MG63 (cell line): ENCODE data around the gene BOC. TPM values are rescaled to one million over a fixed set of nuclear protein-coding genes. Genes with fewer than 3 reads are reported as not detected.
A peak's percentile ranks its signal among the peaks of the same experiment; 100 is the strongest.

Experiments
- DNase-seq: peaks from one replicate; pipeline ENCODE4 v3.0.0-alpha.2; 2020
- H3K27me3 ChIP-seq: fragments of 250-450 bp; sonication (Bioruptor Pico); 2 replicates; pipeline ENCODE4 v1.5.1; 2020; ENCODE audit warnings: mild to moderate bottlenecking, moderate library complexity
- H3K36me3 ChIP-seq: fragments of 250-450 bp; sonication (Bioruptor Pico); 2 replicates; pipeline ENCODE4 v1.5.1; 2020; ENCODE audit warnings: mild to moderate bottlenecking, moderate library complexity
- H3K4me3 ChIP-seq: fragments of 250-450 bp; sonication (Bioruptor Pico); 2 replicates; pipeline ENCODE4 v1.5.1; 2020; ENCODE audit warnings: mild to moderate bottlenecking, moderate library complexity
- H3K9me3 ChIP-seq: fragments of 250-450 bp; sonication (Bioruptor Pico); 2 replicates; pipeline ENCODE4 v1.5.1; 2020; ENCODE audit warnings: mild to moderate bottlenecking, moderate library complexity
- total RNA-seq: library from RNA; depleted of rRNA; stranded (reverse); fragments of >200 nt; shearing (Covaris generic); gene quantifications from 2 replicates; pipeline ENCODE4 v1.2.3, GENCODE V29; 2014; ENCODE audit warnings: low replicate concordance

The BOC gene
- total RNA-seq, 1 experiment from 2014 or later: 1.4 TPM

DNA sequence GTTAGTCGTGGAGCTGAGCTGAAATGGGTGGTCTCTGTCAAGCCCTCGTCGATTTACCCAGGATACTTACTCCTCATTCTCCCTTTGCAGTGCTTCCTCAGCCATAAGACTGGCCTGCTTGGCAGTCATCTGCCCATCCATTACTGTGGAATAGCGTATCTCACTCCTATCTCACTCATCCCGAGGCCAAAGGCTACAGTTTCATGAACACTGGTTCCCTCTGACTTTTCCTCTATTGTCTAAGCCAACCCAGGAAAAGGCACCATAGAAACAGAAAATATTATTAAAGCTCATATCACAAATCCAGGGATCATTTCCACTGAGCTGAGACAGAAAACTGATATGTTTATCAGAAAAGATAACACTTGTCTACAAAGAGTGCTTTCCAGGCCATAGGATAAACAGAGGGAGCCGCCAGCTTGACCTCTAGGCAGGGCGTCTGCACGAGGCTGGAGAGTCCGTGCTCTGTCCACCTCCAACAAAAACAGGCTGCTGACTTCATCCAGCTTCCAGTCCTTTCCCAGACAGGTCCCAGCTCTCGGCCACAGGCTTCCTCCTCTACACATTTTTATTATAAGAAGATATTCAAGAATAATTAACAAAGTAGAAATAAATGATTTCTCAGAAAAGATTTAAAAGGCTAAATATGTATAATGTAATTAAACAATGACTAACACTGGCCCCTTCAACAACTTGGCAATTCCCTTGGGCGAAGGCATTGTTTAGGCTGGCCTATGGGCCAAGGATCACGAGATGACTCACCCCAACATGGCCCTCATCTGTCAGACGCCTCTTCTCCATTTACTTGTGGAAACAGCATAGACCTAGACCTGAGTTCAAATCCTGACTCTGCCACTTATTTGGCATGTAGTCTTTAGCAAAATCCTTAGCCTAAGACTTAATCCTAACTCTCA lies 27.4 kb upstream of the BOC start:
- no peaks in the 10 kb centered on the region for H3K36me3 ChIP-seq
- H3K27me3 ChIP-seq: no peaks in the 10 kb centered on the region
- DNase-seq: peak; percentile 79
- H3K4me3 ChIP-seq: no peak overlapping the region
- H3K9me3 ChIP-seq: peaks cover 9% of the 10 kb centered on the region

DNA sequence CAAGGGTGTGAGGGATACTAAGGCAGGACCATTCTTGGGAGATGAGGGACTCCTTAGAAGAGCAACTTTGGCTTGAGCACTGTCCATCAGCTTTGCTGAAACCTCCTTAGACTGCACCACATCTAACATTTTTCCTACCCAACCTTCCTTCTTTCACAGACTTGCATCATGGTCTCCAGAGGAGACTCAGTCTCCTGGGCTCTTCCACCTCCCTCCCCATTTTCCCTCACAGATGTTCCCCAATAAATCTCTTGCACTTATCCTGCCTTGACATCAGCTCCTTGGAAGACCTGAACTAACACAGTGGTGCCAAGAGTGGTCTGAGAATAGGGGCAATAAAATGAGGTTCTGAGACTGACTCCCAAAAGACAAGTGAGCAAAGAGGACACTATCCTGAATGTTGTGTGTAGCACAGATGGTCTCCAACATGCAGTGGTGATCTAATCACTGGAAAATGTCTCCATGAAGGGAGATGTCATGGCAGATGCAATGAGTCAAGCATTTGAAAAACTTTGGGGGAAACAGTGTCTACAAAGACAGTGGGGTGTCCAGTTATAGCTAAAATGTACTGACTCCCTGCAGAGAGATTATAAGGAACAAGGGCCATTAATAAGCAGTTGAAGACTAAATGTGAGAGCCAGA lies 26.0 kb upstream of the BOC start:
- no peaks in the 10 kb centered on the region for H3K36me3 ChIP-seq
- no peak for DNase-seq
- H3K9me3 ChIP-seq: peaks cover 9% of the 10 kb centered on the region
- H3K4me3 ChIP-seq: no peak overlapping the region
- no peaks in the 10 kb centered on the region for H3K27me3 ChIP-seq

DNA sequence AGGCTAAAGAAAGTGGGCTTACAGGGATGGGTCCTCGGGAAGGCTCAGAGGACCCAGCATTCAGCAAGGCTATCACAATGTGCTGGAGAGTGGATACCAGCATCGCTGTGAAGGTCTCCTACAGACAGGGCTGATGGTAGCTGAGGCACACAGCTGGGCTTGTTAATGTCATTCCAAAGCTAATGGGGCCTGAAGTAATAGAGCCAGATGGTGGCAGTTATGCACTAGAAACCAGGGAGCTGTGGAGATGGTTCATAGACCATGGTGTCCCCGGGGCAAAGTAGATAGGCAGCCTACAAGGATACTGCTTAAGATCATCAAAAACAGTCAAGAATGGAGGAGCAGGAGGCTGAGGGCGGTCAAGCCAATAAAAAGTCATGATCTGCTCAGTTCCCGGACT lies 24.8 kb upstream of the BOC start:
- Histone ChIP-seq H3K4me3 (no peak overlapping the region), H3K27me3 (no peaks in the 10 kb centered on the region), H3K36me3 (no peaks in the 10 kb centered on the region), H3K9me3 (peaks cover 9% of the 10 kb centered on the region)
- no peak for DNase-seq

DNA sequence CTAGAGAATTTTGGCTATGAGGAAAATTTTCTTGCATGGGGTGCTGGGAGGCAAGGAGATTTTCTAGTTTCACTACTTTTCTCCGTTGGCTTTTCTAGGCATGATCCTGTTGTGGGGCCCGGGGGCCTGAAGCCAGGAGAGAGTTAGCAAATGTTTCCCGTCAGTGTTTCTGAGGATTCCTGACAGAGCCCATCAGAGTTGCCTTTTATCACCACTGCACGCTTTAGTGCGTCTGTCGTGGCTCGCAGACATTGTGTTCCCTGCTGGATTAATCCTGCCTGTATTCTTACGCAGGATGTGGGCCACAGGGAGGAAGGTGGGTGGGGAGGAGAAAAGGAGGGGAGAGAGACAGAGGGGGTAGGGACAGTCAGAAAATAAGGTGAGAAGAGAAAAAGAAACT lies 18.1 kb upstream of the BOC start:
- peaks cover 5% of the 10 kb centered on the region for H3K9me3 ChIP-seq
- H3K36me3 ChIP-seq: no peaks in the 10 kb centered on the region
- H3K4me3 ChIP-seq: no peak overlapping the region
- DNase-seq: no peak
- no peaks in the 10 kb centered on the region for H3K27me3 ChIP-seq

DNA sequence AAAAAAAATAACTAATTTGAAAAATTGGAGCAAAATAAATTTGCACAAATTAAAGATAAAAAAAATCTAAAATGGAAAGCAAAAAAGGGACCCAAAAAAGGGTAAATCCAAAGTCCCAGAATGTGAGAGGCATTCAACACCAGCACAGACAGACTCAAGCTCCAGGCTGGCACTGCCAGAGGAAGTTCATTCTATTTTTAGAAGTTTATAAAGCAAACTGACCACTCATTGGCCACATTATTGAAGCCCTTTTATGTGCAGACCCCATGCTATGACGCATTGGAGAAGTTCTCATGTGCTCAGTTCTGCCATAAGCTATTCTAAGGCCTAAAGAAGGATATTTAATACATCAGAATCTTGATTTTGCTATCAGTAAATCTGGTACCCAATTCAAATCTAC lies 17.6 kb upstream of the BOC start:
- Histone ChIP-seq H3K27me3 (no peaks in the 10 kb centered on the region), H3K36me3 (no peaks in the 10 kb centered on the region)
- no peak for DNase-seq

DNA sequence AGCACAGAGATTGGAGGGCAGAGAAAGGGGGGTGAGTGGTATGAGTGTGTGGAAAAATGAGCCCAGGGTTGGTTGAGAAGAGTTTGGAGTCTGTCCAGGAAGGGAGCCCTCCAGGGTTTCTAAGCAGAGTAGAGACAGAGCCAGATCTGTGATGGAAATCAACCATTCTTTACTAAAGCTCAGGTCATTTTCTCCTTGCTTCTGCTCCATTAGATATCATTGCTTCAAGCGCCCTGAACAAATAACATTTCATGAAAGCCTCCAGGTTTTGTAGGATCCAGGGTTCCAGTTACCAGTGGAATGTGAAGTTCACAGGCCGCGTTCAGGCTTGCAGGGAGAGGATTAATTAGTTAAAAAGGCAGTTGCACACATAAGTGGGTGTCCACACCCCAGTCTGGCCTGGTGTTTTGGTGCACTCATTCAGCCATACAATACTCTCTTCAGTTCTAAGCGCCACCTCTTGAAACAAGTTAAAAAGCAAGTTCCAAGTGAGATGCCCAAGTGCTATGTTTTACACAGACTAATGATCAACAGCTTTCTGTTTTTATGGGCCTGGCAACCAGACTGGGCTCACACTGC lies 16.4 kb upstream of the BOC start:
- no peak for DNase-seq
- Histone ChIP-seq H3K9me3 (no peaks in the 10 kb centered on the region), H3K27me3 (no peaks in the 10 kb centered on the region; the same call in 1 of the 2 replicates), H3K4me3 (no peak overlapping the region), H3K36me3 (no peaks in the 10 kb centered on the region)

More for the DNA sequence above, 17.6 kb upstream of the BOC start:
- Histone ChIP-seq H3K4me3 (no peak overlapping the region), H3K9me3 (peaks cover under 1% of the 10 kb centered on the region; the same call in 1 of the 2 replicates)

DNA sequence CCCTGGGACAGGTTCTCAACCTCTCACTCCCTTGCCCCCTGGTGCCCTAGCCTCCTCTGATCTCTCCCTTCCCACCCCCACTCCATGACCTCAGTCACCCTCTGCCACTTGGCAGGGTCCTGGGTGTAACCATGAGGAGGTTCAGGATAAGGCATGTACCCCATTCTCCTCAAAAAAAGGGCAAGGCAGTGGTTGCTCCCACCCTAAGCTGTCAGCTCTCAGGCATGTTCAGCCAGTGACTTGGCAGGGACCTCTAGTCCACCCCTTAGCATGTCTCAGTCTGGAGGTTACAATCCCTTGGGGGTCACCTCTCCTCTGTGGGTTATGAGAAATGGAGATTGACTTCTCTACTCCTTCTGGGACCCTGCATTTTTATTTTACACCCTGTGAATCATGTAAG lies 11.0 kb upstream of the BOC start:
- H3K4me3 ChIP-seq: no peak overlapping the region
- no peak for DNase-seq
- no peaks in the 10 kb centered on the region for H3K9me3 ChIP-seq
- H3K36me3 ChIP-seq: no peaks in the 10 kb centered on the region
- H3K27me3 ChIP-seq: peaks cover 5% of the 10 kb centered on the region; the same call in 1 of the 2 replicates

DNA sequence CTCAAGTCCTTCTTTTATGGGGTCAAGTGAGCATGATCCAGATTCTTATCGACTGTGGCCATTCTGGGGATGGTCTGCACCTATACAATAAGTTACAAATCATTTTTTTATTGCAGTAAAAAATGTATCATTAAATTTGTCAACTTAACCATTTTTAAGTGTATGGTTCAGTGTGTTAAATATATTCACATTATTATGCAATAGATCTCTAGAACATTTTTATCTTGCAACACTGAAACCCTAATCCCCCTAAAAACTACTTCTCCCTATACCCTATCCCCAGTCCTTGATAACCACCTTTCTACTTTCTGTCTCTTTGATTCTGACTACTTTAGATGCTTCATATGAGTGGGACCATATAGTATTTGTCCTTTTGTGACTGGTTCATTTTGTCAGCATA lies 10.4 kb upstream of the BOC start:
- Histone ChIP-seq H3K27me3 (peaks cover 5% of the 10 kb centered on the region; the same call in 1 of the 2 replicates), H3K4me3 (no peak overlapping the region), H3K9me3 (no peaks in the 10 kb centered on the region), H3K36me3 (no peaks in the 10 kb centered on the region)
- no peak for DNase-seq

DNA sequence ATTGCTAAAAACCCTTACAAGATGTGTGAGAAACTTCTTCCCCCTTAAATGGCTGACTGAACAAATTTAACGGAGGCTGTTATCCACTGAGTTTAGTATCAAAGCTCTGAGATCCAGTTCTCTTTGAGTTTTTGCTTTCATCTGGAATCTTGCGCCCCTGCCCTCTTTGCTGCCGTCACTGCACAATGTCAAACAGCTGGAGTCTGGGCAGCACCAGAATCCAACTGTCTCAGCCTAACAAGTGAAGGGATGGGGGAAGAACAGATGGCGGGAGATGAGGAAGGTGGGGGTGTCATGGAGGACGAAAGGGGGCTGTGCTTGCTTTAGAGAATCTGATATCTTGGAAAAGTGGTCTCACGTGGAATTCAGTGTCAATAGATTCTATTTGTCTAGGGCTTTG lies 7.0 kb upstream of the BOC start:
- no peak for DNase-seq
- Histone ChIP-seq H3K27me3 (peaks cover 9% of the 10 kb centered on the region; the same call in 1 of the 2 replicates), H3K4me3 (no peak overlapping the region), H3K36me3 (no peaks in the 10 kb centered on the region), H3K9me3 (no peaks in the 10 kb centered on the region)

DNA sequence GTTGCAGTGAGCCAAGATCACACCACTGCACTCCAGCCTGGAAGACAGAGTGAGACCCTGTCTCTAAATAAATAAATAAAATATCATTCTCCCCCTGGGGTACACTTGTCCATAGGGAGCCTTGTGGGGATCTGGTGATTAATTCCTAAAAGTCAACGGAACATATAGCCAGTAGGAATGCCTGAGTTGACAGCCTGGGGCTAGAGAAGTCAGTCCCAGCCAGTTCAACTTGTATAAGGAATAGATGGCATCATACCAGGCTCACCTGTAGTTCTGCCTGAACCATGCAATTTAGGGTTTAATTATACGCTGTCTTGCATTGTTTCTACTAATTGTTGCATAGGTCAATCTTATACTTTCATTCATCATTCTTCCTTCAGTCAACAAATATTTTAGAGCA lies 5.9 kb upstream of the BOC start:
- H3K9me3 ChIP-seq: no peaks in the 10 kb centered on the region
- no peak overlapping the region for H3K4me3 ChIP-seq
- DNase-seq: no peak
- peaks cover 9% of the 10 kb centered on the region; the same call in 1 of the 2 replicates for H3K27me3 ChIP-seq
- H3K36me3 ChIP-seq: no peaks in the 10 kb centered on the region

DNA sequence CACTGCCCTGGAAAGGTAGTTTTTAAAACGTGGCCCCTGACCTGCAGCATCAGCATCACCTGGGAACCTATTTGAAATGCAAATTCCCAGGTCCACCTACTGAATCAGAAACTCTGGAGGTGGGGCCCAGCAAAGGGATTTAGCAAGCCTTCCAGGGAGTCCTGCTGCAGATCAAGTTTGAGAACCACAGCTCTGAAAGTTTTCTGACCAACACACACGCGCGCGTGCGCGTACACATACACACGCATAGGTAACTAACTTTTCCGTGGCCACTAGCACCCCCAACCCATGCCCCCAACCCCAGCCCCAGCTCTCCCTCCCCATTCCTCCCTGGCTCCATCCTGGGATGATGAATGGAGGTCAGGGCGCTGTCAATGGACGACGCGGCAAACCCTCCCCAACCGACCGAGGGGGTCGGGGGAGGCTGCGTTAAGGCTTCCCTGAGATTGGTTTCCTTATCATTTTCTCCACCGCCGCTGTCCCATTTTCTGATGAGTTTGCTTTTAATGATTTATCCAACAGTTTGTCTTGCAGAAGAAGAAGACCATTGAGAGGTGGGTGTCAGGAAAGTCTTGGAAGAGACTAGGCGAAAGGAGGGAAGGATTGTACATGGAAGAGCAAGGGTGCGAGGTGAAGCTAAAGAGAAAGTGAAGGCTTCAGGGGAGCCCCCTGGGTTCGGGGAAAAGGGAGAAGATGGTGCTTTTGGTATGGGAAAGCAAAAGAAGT lies 590 bp upstream of the BOC start:
- DNase-seq: no peak

DNA sequence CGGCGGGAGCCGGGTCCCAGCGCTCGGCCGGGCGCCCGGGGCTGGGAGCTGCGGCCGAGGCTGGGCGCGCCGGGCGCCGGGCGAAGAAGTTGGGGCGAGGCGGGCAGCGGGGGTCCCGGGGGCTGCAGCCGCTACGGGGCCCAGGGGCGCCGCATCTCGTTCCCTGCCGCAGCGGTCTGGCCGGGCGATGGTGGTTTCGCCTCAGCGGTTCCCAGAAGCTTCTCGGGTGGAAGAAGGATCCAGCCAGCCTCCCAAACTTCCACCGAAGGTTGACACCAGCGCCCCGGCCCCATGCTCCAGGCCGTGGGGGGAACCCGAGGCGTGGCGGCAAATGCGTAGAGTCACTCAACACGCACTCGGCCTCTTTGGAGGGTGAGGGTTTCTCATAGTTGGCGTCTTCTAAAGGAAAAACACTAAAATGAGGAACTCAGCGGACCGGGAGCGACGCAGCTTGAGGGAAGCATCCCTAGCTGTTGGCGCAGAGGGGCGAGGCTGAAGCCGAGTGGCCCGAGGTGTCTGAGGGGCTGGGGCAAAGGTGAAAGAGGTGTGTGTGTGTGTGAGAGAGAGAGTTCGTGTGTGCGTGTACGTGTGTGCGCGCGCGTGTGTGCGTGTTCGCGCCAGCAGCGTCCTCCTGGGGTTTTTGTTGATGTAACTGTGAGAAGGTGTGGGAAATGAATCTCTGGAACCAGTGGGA lies 940 bp downstream of the BOC start:
- Histone ChIP-seq H3K4me3 (peak overlapping the region; percentile 72), H3K9me3 (no peaks in the 10 kb centered on the region), H3K27me3 (no peaks in the 10 kb centered on the region; the same call in 1 of the 2 replicates), H3K36me3 (no peaks in the 10 kb centered on the region)
- DNase-seq: peak; percentile 47

More for the DNA sequence above, 590 bp upstream of the BOC start:
- Histone ChIP-seq H3K9me3 (no peaks in the 10 kb centered on the region), H3K36me3 (no peaks in the 10 kb centered on the region), H3K27me3 (peaks cover 4% of the 10 kb centered on the region; the same call in 1 of the 2 replicates), H3K4me3 (peak overlapping the region; percentile 72)

DNA sequence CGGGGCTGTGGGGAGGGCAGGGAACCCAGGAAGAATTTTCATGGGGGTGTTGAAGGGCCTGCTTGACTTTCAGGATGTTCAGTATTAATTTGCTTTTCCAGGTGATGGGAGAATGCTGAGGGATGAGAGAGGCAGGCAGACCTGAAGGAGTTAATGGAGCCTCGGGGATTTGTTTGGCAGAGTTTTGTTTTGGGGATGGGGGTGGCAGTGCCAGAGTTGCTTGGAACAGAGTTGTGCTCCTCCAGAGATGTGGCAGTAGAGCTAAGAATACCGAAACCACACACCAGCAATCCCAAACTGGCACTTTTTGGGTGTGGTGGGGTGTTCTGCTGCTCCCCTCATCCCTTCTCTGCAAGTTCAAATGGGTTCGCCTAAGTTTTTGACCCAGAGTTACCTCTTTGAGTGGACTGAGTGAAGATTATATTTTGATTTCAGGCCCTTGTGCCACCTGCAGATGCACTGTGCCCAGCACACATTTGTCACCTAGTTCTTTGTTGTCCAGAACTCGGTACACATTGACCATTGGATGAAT lies 1.6 kb downstream of the BOC start:
- Histone ChIP-seq H3K4me3 (peak overlapping the region; percentile 72), H3K27me3 (no peaks in the 10 kb centered on the region; the same call in 1 of the 2 replicates), H3K9me3 (no peaks in the 10 kb centered on the region), H3K36me3 (no peaks in the 10 kb centered on the region)
- no peak for DNase-seq

DNA sequence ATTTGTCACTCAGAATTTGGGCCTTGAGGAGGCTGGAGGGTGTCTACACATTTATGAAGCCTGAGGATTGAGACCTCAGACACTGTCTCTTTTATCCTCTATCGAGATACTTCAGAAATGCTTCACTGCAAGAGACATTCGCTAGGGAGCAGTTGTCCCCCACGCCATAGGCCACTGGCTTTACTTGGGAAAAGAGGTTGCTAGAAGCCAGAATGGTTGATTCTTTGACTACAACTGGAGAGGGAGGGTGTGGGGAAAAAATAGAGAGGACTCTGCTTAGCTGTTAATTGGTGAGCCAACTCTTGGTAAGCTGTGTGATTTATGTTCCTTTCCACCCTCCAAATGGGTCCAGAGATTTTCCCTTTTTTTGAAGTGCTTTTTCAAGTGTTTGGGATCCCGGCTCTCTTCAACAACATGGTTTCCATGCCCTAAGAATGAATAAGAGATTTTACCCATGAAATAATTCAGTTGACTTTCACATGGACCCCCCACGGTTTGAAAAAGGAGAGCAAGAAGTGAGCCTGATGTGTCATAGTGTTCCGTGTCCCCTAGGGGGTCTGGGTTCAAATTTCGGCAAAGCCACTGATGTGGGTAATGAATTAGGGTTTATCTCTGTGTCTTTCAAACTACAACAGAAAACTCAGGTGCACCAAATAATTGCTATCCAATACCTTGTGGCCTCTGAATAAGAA lies 2.7 kb downstream of the BOC start:
- Histone ChIP-seq H3K9me3 (no peaks in the 10 kb centered on the region), H3K27me3 (no peaks in the 10 kb centered on the region; the same call in 1 of the 2 replicates), H3K36me3 (no peaks in the 10 kb centered on the region), H3K4me3 (no peak overlapping the region)
- no peak for DNase-seq

DNA sequence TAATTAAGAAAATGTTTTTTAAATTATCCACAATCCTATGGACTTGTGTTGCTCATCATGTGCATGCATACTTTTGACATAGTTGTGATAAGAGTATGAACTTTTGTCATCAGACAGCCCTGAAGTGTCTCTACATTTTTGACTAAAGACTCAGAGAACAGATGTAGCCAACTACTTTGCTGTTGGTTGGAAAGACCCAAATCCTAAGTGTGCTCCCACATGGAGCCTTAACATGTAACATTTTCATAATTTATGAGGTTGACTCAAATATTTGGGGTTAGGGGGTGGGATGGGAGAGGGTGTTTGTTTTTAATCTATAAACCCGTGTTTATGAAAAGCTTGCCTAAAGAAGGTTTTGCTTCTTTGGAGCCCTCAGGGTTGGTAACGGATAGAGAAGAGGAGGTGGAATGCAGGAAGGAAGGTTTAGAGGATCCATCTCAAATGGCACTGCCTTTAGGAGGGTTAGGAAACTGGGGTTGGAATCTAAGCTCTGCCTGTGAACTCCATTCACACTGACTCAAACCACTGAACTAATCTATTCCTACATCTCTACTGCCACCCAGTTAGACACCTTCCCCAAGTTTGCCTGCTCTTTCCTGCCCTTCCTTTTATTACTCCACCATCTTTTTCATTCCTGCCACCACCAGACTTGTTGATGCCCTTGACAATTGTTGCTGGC lies 3.7 kb downstream of the BOC start:
- no peaks in the 10 kb centered on the region for H3K9me3 ChIP-seq
- H3K36me3 ChIP-seq: no peaks in the 10 kb centered on the region
- DNase-seq: no peak
- H3K27me3 ChIP-seq: no peaks in the 10 kb centered on the region; the same call in 1 of the 2 replicates
- no peak overlapping the region for H3K4me3 ChIP-seq
